ENCODE measurements around the gene MGAT4B.

GRCh38 chr5:179832039-179832745 is 25.5 kb upstream of the MGAT4B start:
- TF ChIP-seq CTCF (conservative IDR thresholded peaks at IDR 0.05; ENCODE audit: low read depth, low read length) (no peak), MXI1 (IDR thresholded peaks at IDR 0.05; ENCODE audit: borderline replicate concordance, low read depth, low read length) (no peak)

All from IMR-90 (cell line).